RWPE1 (cell line): ENCODE results near the gene PHACTR3.

Source experiments
- CTCF ChIA-PET: fragments of 350-600 bp; sonication (Branson Sonifier 250); formaldehyde crosslinking; extraction: SDS; loops from one replicate; lab custom pipeline; 2021; lab: Yijun Ruan, JAX
- POLR2A ChIA-PET: fragments of 400-600 bp; formaldehyde crosslinking; extraction: SDS; loops from one replicate; lab custom pipeline; 2020; ENCODE audit warnings: antibody characterized with exemption; ENCODE audit not compliant: low non-redundant PET; lab: Yijun Ruan, JAX
- DNase-seq: peaks from one replicate; pipeline ENCODE4 v3.0.0; 2012; ENCODE audit warnings: low spot score
- H3K27ac ChIP-seq: fragments of 450-650 bp; 2 replicates; pipeline ENCODE4 v1.5.1; 2017
- TF ChIP-seq, protein P1 (sequence below): fragments of 450-650 bp; conservative IDR thresholded peaks from 2 replicates; pipeline ENCODE4 v1.5.1; 2017; ENCODE audit warnings: low read depth, mild to moderate bottlenecking

The PHACTR3 gene

DNA sequence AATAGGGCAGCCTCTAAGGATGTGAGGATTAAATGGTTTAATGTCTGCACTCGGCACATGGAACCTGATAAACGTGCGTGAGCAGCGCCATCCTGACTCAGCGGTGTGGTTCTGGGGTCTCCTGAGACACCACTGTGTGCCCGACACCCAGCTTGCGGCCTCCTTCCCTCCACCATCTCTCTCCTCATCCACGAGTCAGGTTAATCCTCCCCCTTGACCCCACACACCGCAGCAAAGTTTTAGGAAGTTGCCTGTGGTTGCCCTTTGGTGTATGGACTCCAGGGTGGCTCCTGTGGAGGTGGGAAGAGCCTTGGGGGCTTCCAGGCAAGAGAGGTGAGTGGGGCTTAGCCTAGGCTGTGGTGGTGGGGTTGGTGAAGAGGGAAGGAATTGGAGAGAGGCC, 68.2 kb downstream of the PHACTR3 start:
- ChIA-PET POLR2A (no interaction called here), CTCF (interaction anchor here (0.6 to 0.7 kb wide), 2 partner anchors 16 to 86 kb away, joined by 3 read pairs; no protein-coding TSS in a partner anchor)

DNA sequence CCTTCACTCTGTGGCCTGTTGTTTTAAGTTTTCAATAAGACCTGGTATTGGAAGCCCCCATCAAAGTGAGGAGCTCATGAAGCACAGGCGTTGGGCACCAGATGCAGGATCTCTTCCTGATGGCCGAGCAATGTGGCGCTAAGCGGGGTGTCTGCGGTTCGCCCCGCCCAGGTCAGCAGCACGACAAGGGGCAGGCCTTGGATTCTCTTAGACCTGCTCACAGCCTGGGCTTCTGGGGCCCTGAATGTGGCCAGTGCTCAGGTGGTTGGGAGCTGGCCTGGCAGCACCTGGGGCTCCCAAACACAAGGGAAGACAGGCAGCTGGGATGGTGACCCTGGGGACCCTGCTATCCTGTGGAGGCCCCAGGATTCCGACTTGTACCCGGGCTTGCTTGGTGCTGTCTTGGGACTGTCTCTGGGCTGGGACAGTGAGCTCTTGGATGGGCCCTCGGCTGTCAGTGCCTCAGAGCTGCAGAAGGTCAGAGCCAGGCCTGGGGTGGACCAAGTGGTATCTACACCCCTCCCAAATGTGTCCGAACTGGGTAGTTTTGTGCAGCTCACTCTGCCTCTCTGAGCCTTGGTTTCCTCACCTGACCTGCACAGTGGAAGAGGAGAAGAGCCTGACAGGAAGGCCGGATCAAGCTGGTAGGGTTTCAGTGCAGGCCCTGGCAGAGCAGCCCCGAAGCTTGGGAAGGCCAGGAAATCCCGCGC, 69.1 kb downstream of the PHACTR3 start:
- ChIA-PET POLR2A (no interaction called here), CTCF (no interaction called here)
- no peak for DNase-seq
- TF ChIP-seq, protein P1, sequence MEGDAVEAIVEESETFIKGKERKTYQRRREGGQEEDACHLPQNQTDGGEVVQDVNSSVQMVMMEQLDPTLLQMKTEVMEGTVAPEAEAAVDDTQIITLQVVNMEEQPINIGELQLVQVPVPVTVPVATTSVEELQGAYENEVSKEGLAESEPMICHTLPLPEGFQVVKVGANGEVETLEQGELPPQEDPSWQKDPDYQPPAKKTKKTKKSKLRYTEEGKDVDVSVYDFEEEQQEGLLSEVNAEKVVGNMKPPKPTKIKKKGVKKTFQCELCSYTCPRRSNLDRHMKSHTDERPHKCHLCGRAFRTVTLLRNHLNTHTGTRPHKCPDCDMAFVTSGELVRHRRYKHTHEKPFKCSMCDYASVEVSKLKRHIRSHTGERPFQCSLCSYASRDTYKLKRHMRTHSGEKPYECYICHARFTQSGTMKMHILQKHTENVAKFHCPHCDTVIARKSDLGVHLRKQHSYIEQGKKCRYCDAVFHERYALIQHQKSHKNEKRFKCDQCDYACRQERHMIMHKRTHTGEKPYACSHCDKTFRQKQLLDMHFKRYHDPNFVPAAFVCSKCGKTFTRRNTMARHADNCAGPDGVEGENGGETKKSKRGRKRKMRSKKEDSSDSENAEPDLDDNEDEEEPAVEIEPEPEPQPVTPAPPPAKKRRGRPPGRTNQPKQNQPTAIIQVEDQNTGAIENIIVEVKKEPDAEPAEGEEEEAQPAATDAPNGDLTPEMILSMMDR, result no peak
- no peak overlapping the region for H3K27ac ChIP-seq

More for the DNA sequence above, 68.2 kb downstream of the PHACTR3 start:
- TF ChIP-seq, protein P1, result no peak
- no peak for DNase-seq
- H3K27ac ChIP-seq, result no peak overlapping the region

DNA sequence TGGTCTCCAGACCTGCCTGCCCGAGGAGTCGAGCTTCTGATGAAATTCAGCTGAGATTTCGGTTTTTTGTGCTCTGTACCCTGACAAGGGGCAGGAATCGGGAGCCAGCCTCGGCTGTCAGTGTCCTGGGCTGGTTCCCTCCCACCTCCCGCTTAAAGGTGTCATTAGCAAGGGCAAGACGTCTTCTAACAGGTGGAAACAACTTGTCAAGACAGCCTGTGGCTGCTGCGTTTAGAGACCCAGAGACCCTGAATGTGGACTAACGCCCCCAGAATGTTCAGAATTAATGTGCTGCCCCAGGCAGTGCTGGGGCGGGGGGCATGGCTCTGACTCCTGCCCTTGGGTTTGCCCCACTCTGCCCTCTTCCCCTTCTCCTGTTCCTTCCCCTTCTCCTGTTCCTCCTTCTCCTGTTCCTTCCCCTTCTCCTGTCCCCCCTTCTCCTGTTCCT, 69.7 kb downstream of the PHACTR3 start:
- H3K27ac ChIP-seq, result no peak overlapping the region
- TF ChIP-seq, protein P1, result no peak
- ChIA-PET POLR2A (no interaction called here), CTCF (no interaction called here)
- DNase-seq, result no peak

DNA sequence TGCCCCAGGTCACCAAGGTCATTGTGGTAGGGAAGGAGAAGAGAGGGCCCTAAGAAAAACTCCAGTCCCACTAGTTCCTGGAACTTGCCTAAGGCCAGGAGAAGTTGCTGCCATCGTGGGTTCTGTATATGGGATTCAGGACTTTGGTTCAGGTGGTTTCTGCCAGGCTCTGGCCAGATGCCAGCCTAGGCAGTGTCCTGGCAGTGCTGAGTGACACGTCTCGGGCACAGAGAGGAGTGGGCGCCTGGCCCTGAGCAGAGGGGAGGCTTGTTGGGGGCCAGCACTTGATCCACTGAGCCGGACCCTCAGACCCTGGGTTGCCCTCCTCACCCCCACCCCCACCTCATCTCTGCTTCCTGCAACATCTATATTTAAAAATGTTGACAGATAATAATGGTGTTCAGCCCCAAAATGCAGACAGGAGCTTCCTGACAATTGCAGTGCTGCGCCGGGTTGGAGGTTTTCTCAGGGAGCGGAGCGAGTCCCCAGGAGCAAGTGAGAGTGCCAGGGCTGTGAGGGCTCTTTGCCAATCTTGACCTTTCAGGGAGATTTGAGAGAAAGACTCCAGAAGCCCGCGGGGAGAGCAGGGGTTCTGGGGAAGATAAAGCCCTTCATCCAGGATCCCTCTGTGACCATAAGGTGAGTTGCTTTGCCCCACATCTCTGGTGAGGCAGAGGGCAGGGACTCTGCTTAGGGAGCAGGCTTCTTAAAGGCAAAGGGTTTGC, 71.9 kb downstream of the PHACTR3 start:
- ChIA-PET CTCF (no interaction called here), POLR2A (no interaction called here)
- no peak overlapping the region for H3K27ac ChIP-seq
- TF ChIP-seq, protein P1, result no peak
- DNase-seq, result no peak

DNA sequence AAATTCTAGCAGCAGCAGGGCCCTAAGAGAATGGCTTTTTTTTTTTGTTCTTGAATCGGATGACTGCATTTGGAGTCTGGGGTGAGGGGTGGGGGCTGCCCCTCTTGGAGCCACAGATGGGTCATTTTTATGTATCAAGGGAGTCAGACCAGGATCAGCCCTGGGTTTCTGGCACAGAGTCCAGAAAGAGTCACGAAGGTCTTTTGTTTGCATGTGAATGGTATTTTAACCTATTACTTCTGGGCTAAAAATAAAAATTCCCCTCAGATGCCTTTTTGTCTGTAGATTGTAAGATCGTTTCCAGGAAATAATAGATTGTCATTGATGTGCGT, 72.5 kb downstream of the PHACTR3 start:
- POLR2A ChIA-PET, result no interaction called here
- no peak overlapping the region for H3K27ac ChIP-seq
- TF ChIP-seq, protein P1, result no peak
- CTCF ChIA-PET, result no interaction called here
- DNase-seq, result no peak

DNA sequence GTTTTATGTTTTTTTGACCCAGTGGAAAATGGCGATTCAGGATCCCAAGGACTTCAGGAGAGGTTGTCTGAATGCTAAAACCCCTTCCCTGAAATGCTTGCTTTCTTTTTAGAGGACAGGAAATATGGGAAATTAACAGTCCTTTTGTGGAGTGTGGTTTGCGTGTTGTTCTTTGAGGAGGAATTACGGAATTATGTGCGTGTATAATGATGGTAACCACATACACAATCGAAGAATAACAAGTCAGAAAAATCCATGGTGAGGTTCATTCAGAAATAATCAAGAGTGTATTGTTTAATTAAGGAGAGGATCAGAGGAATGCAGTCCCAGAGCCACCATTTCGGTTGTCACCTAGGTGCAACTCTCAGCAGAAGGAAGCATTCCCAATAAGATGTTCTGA, 73.2 kb downstream of the PHACTR3 start:
- no peak overlapping the region for H3K27ac ChIP-seq
- DNase-seq, result no peak
- TF ChIP-seq, protein P1, result no peak
- CTCF ChIA-PET, result interaction anchor here (0.7 kb wide), 1 partner anchor 150 kb away, joined by 3 read pairs; no protein-coding TSS in a partner anchor
- POLR2A ChIA-PET, result no interaction called here
